IPS-11a (cell line): Measurements from ENCODE around the gene STC2.

Experiments
- H3K4me3 ChIP-seq: one replicate; pipeline ENCODE4 v1.5.1; 2013; ENCODE audit warnings: low read depth, low read length, control low read depth

The STC2 gene

DNA sequence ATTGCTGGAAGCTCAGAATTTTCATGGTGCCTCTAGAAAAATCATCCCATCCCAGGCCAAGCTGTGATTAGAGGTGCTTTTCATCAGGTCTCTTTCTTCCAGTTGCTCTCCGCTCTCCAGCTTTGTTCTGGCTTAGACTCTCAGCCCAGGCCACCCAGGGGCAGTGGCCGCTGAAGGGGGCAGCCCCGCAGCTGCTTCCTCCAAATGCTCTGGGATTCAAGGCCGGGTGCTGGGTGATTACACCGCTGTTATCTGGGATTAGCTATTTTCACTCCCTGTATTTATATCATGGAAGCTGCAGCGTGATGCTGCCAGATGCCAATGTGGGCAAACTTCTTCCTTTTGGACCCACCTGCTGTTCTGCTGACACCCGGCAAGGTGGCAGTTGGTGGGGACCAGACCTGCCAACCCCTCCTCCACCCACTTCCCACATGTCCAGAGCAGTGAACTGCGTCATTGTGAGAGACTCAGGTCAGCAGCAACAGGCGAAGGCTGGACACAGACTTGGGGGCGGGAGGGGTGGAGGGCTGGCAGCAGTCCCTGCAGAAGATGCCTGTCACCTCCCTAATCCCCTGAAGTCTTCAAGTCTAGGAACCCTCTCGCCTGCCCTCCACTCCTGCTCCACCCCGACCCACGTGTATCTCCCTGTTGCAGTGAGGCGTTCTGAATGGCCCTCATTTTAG is 59.3 kb downstream of the STC2 start:
- no peak overlapping the region for H3K4me3 ChIP-seq

DNA sequence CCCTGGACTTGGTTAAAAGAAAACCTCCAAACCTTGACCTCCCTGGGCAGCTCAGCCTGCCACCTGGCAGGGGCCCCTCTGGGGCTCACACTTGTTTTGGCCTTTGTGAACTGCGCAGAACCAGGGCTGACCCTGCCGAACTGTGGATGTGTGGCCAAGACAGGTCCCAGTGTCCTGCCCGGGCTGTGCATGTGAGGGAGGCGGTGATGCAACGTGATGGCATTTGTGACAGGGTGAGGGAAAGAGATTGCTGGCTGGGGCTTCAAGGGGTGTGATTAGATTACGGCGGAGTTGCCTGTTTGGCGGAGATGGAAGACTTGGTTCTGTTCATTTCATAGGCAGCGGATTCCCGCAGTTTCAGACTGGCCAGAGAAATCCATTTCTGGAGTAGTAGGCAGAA is 62.8 kb downstream of the STC2 start:
- H3K4me3 ChIP-seq, result no peak overlapping the region
